SH-SY5Y (cell line): ENCODE results near the gene DNAJC8.

Experiments used
- GATA2 ChIP-seq: IDR thresholded peaks from 2 replicates; pipeline ENCODE4 v1.6.1; 2011; ENCODE audit warnings: mild to moderate bottlenecking, low read depth, low read length
- GATA3 ChIP-seq: IDR thresholded peaks from 2 replicates; pipeline ENCODE4 v1.6.1; 2011; ENCODE audit warnings: low read depth, mild to moderate bottlenecking, low read length, moderate library complexity

The DNAJC8 gene

DNA sequence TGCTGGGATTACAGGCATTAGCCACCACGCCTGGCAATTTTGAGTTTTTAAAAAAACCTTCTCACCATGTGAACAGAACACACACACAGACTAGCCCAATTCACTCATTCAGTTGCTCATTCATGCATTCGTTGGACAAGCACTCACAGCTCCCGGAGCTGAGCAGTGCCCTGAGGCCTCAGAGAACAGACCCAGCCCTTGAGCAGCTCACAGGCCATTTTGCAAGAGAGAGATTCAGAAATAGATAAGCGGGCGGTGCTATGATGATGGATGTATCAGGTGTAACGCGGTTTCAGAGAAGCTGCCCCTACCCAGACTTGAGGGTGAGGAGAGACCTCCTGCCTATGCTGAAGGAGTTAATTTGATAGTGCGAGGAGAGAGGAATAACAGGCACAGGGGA is 74.9 kb downstream of the DNAJC8 start:
- TF ChIP-seq GATA2 (peak; percentile 61; the same call in 1 of the 2 replicates), GATA3 (no peak)

DNA sequence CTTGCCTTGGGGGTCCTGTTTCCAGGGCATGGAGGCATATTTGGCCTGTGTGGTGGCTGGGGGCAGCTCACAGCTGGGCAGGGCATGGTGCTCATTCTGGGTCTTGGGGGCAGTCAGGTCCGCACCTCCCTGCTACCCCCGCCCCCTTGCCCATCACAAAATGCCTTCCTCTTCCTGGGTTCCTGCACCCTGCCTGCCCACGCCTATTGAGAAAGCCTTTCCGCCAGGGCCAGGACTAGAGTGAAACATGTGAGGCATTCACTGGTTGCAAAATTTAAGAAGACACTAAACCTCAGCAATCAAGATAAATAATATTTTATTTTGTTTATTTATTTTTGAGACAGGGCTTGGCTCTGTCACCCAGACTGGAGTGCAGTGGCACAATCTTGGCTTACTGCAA is 76.0 kb downstream of the DNAJC8 start:
- TF ChIP-seq GATA2 (no peak), GATA3 (no peak)

DNA sequence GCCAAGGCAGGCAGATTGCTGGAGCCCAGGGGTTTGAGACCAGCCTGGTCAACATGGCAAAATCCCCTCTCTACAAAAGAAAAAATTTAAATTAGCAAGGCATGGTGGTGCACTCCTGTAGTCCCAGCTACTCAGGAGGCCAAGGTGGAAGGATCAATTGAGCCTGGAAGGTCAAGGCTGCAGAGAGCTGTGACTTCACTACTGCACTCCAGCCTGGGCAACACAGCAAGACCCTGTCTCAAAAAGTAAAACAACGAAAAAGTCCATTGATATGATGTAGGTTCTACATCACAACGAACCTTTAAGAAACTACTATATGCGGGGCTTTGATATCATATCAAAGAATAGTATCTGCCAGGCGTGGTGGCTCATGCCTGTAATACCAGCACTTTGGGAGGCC is 77.2 kb downstream of the DNAJC8 start:
- TF ChIP-seq GATA2: no peak
- no peak for TF ChIP-seq GATA3

DNA sequence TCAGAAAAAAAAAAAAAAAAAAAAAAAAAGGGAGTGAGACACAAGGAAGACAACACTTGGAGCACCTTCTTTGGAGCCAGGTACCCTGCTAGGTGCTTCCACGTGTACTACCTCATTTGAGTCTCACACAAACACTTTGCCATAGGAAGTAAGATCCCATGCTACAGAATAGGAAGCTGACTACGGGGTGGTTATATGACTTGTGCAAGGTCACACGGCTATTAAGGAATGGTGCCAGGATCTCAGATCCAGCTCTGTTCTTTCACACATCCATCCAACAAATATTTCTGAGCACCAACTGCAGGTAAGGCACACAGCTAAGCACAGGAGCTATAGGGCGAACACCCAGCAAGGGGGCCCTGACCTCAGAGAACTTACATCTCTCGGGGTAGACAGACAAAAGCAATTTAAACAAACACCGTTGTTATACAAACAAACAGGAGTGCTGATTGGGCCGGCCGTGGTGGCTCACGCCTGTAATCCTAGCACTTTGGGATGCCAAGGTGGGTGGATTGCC is 78.7 kb downstream of the DNAJC8 start:
- TF ChIP-seq GATA3: no peak
- no peak for TF ChIP-seq GATA2
